Astrocyte of the spinal cord (primary cell): ENCODE results near the gene FHIT.
"Not testable (repeated sequence)": the region's sequence is repeated elsewhere in the genome, so short reads cannot be mapped to it uniquely, and the experiment has no call there.

ENCODE experiments used
- DNase-seq: peaks from one replicate; pipeline ENCODE4 v3.0.0; 2011; ENCODE audit warnings: low read depth, low spot score
- H3K4me3 ChIP-seq: 2 replicates; pipeline ENCODE4 v1.5.1; 2011; ENCODE audit warnings: low read depth, mild to moderate bottlenecking, low read length, moderate library complexity
- in situ Hi-C: cut with HindIII; loops from 2 replicates; pipeline ENCODE4 v1.10.0; 2017; ENCODE audit warnings: low sequenced_read_pairs
- TF ChIP-seq, protein P1 (sequence below): IDR thresholded peaks from 2 replicates; pipeline ENCODE4 v1.5.1; 2012; ENCODE audit warnings: low read depth, mild to moderate bottlenecking, low read length, inconsistent platforms

Gene FHIT

DNA sequence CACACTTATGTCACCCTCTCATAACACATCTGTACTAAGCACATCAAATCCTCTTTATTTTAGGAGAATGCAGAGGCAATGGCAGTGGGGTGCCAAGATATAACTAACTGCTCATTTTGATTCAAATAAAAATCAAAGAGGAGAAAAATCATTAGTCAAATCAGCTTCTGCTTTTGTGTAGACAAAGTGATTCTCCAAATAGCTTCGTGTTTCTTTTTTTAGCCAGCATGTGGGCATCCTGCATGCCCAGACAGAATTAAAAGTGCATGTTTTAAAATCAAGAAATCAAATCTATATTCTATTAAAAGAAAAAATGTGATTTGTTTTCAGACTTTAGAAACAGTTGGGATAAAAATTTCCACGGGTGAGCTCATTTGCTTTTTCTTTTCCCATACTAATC is 1440.1 kb downstream of the FHIT start:
- no peak overlapping the region for H3K4me3 ChIP-seq
- TF ChIP-seq, protein P1, sequence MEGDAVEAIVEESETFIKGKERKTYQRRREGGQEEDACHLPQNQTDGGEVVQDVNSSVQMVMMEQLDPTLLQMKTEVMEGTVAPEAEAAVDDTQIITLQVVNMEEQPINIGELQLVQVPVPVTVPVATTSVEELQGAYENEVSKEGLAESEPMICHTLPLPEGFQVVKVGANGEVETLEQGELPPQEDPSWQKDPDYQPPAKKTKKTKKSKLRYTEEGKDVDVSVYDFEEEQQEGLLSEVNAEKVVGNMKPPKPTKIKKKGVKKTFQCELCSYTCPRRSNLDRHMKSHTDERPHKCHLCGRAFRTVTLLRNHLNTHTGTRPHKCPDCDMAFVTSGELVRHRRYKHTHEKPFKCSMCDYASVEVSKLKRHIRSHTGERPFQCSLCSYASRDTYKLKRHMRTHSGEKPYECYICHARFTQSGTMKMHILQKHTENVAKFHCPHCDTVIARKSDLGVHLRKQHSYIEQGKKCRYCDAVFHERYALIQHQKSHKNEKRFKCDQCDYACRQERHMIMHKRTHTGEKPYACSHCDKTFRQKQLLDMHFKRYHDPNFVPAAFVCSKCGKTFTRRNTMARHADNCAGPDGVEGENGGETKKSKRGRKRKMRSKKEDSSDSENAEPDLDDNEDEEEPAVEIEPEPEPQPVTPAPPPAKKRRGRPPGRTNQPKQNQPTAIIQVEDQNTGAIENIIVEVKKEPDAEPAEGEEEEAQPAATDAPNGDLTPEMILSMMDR, result no peak
- in situ Hi-C loops, result no loop called here
- no peak for DNase-seq

GRCh38 chr3:59810606-59811005 is 1440.6 kb downstream of the FHIT start:
- no peak for DNase-seq
- H3K4me3 ChIP-seq, result no peak overlapping the region
- in situ Hi-C loops, result no loop called here
- TF ChIP-seq, protein P1, result no peak

DNA sequence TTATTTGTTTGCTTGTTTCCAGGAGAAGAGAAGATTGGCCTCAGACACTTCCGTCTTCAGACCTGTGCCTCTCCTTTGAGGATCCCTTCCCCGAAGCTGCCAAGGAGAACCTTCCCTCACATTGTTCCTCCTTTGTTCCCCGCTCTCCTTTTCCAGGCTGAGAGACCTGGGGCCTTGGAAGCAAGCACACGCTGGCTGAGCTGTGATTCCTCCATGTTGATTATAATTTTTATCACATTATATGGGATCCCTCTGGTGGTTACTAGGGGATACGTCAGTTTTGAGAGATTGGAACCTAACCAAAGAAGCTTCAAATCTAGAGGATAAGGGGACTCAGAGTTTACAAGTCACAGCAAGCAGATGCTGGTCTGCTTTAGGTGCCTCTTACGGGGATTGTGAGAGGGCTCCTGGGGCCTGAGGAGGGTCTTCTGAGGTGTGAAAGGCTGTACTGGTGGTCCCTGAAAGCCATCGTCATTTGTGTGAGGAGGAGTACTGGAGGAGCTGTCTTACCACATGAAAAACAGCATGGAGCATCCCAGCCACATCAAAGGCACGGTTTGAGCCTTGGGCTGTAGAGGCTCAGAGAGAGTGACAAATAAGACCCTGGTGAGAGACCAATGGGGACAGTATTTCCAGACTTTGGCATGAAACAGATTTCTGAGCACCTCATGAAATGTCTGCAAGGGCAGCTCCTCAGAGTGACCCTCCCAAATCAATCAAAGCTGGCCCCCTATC is 1441.4 kb downstream of the FHIT start:
- peak; percentile 54 for DNase-seq
- in situ Hi-C loops, result no loop called here
- TF ChIP-seq, protein P1, result peak; percentile 46

GRCh38 chr3:59809016-59809415 is 1442.2 kb downstream of the FHIT start:
- peak; percentile 61 for DNase-seq
- no peak overlapping the region for H3K4me3 ChIP-seq
- in situ Hi-C loops, result no loop called here
- TF ChIP-seq, protein P1, result no peak

More for the DNA sequence above, 1441.4 kb downstream of the FHIT start:
- H3K4me3 ChIP-seq, result no peak overlapping the region

DNA sequence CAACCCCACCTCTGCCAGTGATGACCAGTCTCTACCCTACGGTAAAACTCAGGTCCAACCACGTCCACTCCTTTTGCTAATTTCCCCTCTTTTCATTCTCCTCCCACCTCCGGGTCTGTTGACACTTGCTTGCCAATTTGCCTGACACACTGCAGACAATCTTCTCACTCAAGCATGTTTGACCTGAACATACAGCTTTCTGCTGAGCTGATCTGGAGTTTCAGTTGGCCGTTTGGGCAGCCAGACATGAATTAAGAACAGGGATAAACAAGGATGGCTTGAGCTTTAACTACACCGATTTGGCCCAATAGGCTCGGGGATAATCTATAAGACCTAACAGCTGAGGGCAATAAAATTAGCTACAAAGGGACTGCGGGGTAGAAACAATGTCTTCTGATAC is 1442.8 kb downstream of the FHIT start:
- in situ Hi-C loops, result no loop called here
- no peak for DNase-seq
- H3K4me3 ChIP-seq, result no peak overlapping the region
- TF ChIP-seq, protein P1, result no peak

- in situ Hi-C loops, result no loop called here
- H3K4me3 ChIP-seq, result no peak overlapping the region
- TF ChIP-seq, protein P1, result no peak
- DNase-seq, result no peak
These were observed 1448.0 kb downstream of the FHIT start for GRCh38 chr3:59803268-59803667.

GRCh38 chr3:59802453-59802852 is 1448.8 kb downstream of the FHIT start:
- in situ Hi-C loops, H3K4me3 ChIP-seq, DNase-seq: not testable (repeated sequence)
